AG04450 (cell line): ENCODE results near the gene ANKRD6. TPM values are rescaled to one million over a fixed set of nuclear protein-coding genes. Genes with fewer than 3 reads are reported as not detected.

Experiments
- CTCF ChIA-PET: fragments of 300-600, 350-600 bp; formaldehyde crosslinking; extraction: SDS; loops from one replicate; lab custom pipeline; 2022; ENCODE audit warnings: antibody characterized with exemption, inconsistent platforms; lab: Charles Lee
- POLR2A ChIA-PET: fragments of 350-600 bp; formaldehyde crosslinking; extraction: SDS; loops from one replicate; lab custom pipeline; 2021; ENCODE audit warnings: antibody characterized with exemption, inconsistent platforms; lab: Yijun Ruan, JAX
- DNase-seq: peaks from one replicate; pipeline ENCODE4 v3.0.0-alpha.2; 2011; ENCODE audit warnings: low read depth, low spot score
- H3K27ac ChIP-seq: one replicate; pipeline ENCODE4 v1.5.1; 2012; ENCODE audit warnings: low read depth, low read length, control low read depth
- H3K27me3 ChIP-seq: one replicate; pipeline ENCODE4 v1.6.0; 2012; ENCODE audit warnings: low read length; ENCODE audit not compliant: control insufficient read depth, insufficient read depth
- H3K4me3 ChIP-seq: 2 replicates; pipeline ENCODE4 v1.5.1; 2011; ENCODE audit warnings: mild to moderate bottlenecking, low read depth, low read length, control low read depth
- H3K9me3 ChIP-seq: 2 replicates; pipeline ENCODE4 v1.5.1; 2012; ENCODE audit warnings: low read length; ENCODE audit not compliant: control insufficient read depth, insufficient read depth
- polyA minus RNA-seq: library from RNA; depleted of rRNA, polyadenylated mRNA; stranded (reverse); fragments of >200 nt; gene quantifications from 2 replicates; pipeline ENCODE4 v1.2.3, GENCODE V29; 2011; rRNA and poly(A)+ RNA removed
- polyA plus RNA-seq: library from polyadenylated mRNA; depleted of rRNA; stranded (reverse); fragments of >200 nt; gene quantifications from 2 replicates; pipeline ENCODE4 v1.2.3, GENCODE V29; 2011; rRNA removed
- TF ChIP-seq, protein P1 (sequence below): IDR thresholded peaks from 2 replicates; pipeline ENCODE4 v1.5.1; 2011; ENCODE audit warnings: low read depth, low read length, control low read depth, inconsistent platforms

The ANKRD6 gene
- polyA plus RNA-seq (0.10 and 0.21 TPM in 2 replicates), polyA minus RNA-seq (0.28 and 0.35 TPM in 2 replicates)

DNA sequence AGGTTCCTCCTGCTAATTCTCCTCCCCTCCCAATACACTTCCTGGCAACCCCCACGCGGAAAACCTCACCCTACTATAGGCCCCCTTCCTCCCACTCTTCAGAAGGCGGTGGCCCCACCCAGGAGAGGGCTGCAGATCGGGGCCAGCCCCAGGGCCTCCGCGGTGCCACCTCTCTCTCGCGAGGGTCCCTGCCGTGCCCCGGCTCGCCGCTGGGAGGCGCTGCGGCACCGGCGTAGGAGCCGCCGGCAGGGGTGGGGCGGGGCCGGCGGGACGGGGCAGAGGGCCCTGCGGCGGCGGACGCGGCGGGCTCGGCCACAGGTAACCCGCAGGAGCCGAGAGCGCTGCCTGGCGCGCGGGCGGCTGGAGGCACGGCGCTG lies at the start of gene ANKRD6:
Gene ANKRD6, plus strand, starts transcription at position 278 of the 377 bp plus-strand sequence. CDS start 133,825 bp downstream, outside the sequence.
- Histone ChIP-seq H3K9me3 (peaks cover 4% of the 10 kb centered on the region; the same call in 1 of the 2 replicates), H3K4me3 (peak within 1 kb of the TSS; percentile 36), H3K27ac (no peak within 1 kb of the TSS), H3K27me3 (peaks cover 24% of the 10 kb centered on the region)
- ChIA-PET CTCF (interaction anchor here (0.6 to 2.3 kb wide), 13 partner anchors 8 to 1175 kb away, joined by 3 to 12 read pairs (median 4); no protein-coding TSS in a partner anchor), POLR2A (no interaction called here)
- no peak for DNase-seq
- TF ChIP-seq, protein P1, sequence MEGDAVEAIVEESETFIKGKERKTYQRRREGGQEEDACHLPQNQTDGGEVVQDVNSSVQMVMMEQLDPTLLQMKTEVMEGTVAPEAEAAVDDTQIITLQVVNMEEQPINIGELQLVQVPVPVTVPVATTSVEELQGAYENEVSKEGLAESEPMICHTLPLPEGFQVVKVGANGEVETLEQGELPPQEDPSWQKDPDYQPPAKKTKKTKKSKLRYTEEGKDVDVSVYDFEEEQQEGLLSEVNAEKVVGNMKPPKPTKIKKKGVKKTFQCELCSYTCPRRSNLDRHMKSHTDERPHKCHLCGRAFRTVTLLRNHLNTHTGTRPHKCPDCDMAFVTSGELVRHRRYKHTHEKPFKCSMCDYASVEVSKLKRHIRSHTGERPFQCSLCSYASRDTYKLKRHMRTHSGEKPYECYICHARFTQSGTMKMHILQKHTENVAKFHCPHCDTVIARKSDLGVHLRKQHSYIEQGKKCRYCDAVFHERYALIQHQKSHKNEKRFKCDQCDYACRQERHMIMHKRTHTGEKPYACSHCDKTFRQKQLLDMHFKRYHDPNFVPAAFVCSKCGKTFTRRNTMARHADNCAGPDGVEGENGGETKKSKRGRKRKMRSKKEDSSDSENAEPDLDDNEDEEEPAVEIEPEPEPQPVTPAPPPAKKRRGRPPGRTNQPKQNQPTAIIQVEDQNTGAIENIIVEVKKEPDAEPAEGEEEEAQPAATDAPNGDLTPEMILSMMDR, result peak; percentile 54

DNA sequence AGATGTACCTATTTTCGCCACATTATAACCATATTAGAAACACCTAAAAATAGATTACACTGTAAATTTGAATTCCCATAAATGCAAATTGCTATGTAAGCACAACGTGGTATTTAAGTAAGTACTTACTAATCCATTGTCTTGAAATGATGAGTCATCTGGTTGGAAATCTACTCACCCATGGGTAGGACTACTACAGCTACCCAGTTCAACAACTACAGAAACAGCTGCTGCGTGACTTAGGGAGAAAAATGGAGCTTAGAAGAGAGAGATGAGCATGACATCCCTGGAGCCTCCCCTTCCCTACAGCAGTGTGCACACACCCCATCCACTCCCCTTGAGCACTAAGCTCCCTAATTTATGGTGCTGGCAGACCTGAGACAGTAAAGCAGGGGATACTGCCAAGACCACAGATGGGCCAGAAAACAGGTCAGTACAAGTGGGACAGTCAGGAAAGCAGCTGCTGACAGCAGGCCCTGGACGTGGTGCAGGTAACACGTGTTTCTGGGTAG lies 47.7 kb upstream of the ANKRD6 start:
- Histone ChIP-seq H3K27ac (no peak overlapping the region), H3K4me3 (no peak overlapping the region), H3K27me3 (peaks cover 3% of the 10 kb centered on the region), H3K9me3 (no peaks in the 10 kb centered on the region)
- CTCF ChIA-PET, result interaction anchor here (2.2 kb wide), 1 partner anchor 13 kb away, joined by 12 read pairs; no protein-coding TSS in a partner anchor
- POLR2A ChIA-PET, result no interaction called here
- DNase-seq, result no peak
- TF ChIP-seq, protein P1, result no peak

DNA sequence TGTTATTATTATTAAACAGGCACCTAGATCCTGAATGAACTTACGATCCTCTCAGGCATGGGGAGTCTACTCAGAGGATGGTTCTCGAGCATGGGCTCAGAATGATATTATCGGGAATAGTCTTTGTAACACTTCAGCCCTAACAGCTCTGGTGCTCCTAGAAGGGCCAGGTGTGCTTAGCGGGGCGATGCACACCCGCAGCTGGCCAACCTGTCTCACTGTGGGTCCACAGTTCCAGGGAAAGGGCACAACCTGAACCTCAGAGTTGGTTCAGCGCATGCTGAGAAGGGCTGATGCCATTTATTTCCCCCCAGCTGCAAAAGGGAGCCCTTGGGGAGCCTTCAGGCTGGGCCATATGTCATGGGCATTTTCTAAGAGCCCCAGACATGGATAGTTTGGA lies 47.1 kb upstream of the ANKRD6 start:
- no peaks in the 10 kb centered on the region for H3K9me3 ChIP-seq
- CTCF ChIA-PET, result interaction anchor here (2.2 kb wide), 1 partner anchor 14 kb away, joined by 12 read pairs; no protein-coding TSS in a partner anchor
- TF ChIP-seq, protein P1, result no peak
- no peak overlapping the region for H3K27ac ChIP-seq
- peaks cover 3% of the 10 kb centered on the region for H3K27me3 ChIP-seq
- POLR2A ChIA-PET, result no interaction called here
- DNase-seq, result no peak
- no peak overlapping the region for H3K4me3 ChIP-seq

DNA sequence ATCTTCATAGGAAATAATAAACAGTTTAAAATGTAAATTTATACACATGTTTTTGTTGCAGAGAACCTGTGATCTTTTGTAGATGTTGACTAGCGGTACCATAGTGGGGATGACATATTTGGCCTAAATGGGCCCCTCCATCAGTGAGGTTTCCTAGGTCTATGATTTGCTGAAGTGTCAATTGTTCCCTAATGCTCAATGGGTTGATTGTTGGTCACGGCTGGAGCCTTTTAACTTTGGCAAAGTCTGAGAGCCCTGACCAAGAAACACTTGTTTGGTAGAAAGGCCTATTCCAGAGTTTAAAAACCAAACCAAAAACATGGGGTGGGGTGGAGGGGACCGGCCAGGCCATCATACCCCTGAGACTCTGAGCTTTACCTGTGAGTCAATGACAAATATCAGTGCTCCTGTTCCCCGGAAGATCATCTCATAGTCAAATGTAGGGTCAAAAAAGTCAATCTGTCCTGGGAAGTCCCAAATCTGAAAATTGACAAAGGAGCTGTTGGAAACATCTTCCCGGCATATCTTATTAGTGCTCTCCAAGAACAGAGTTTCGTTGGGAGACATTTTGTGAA lies 45.9 kb upstream of the ANKRD6 start:
- ChIA-PET POLR2A (no interaction called here), CTCF (interaction anchor here (0.6 kb wide), 1 partner anchor 15 kb away, joined by 4 read pairs; no protein-coding TSS in a partner anchor)
- Histone ChIP-seq H3K4me3 (no peak overlapping the region), H3K27ac (no peak overlapping the region), H3K9me3 (no peaks in the 10 kb centered on the region), H3K27me3 (peaks cover 3% of the 10 kb centered on the region)
- no peak for DNase-seq
- TF ChIP-seq, protein P1, result no peak
